CD14-positive monocyte (primary cell): Measurements from ENCODE around the gene GPR55. TPM values are rescaled to one million over a fixed set of nuclear protein-coding genes. Genes with fewer than 3 reads are reported as not detected.

Experiments
- DNase-seq, 3 donors: peaks; one replicate each; pipeline ENCODE4 v3.0.0-alpha.2; 2011 to 2022
- H2AFZ ChIP-seq: 2 replicates; pipeline ENCODE4 v1.6.0; 2012; ENCODE audit warnings: mild to moderate bottlenecking, low read depth, low read length, inconsistent platforms; ENCODE audit not compliant: insufficient read depth, poor library complexity, severe bottlenecking
- H3K27ac ChIP-seq, 2 donors: 1 replicate in 1 of 2; 2 replicates in 1 of 2; pipeline ENCODE4 v1.5.1; 2012 to 2013; ENCODE audit warnings: low read length in 2 of 2, control low read depth in 1 of 2, inconsistent platforms in 1 of 2, low read depth in 1 of 2, mild to moderate bottlenecking in 1 of 2
- H3K27me3 ChIP-seq, 2 donors: one replicate each; pipeline versions ENCODE4 v1.6.0 to v1.6.1; 2011 to 2013; ENCODE audit warnings: low read length in 2 of 2; ENCODE audit not compliant: control insufficient read depth in 2 of 2, insufficient read depth in 2 of 2
- H3K36me3 ChIP-seq, 2 donors: replicated peaks in 1 of 2; 1 replicate in 1 of 2; 2 replicates in 1 of 2; pipeline versions ENCODE4 v1.5.1 to v1.6.1; 2012 to 2013; ENCODE audit warnings: low read length in 2 of 2, control low read depth in 1 of 2, inconsistent platforms in 1 of 2, mild to moderate bottlenecking in 1 of 2; ENCODE audit not compliant: insufficient read depth in 2 of 2, control insufficient read depth in 1 of 2
- H3K4me1 ChIP-seq, 2 donors: 1 replicate in 1 of 2; 2 replicates in 1 of 2; pipeline versions ENCODE4 v1.5.1 to v1.6.1; 2012 to 2013; ENCODE audit warnings: low read length in 2 of 2, control low read depth in 1 of 2, inconsistent platforms in 1 of 2, mild to moderate bottlenecking in 1 of 2, moderate library complexity in 1 of 2; ENCODE audit not compliant: insufficient read depth in 2 of 2, control insufficient read depth in 1 of 2
- H3K4me2 ChIP-seq: replicated peaks from 2 replicates; pipeline ENCODE3; 2012; ENCODE audit warnings: low read length, moderate library complexity, mild to moderate bottlenecking; ENCODE audit not compliant: poor library complexity, severe bottlenecking; ENCODE audit errors: extremely low read depth
- H3K4me3 ChIP-seq, 3 experiments: fragments of 200-600 bp in 1 of 3; sonication (generic) in 1 of 3; replicated peaks in 1 of 3; 1 replicate in 2 of 3; 2 replicates in 1 of 3; pipeline ENCODE4 v1.5.1; 2011 to 2013; ENCODE audit warnings: low read length in 3 of 3, mild to moderate bottlenecking in 3 of 3, control low read depth in 2 of 3, low read depth in 2 of 3, inconsistent platforms in 1 of 3, moderate library complexity in 1 of 3
- H3K79me2 ChIP-seq: 2 replicates; pipeline ENCODE4 v1.6.0; 2012; ENCODE audit warnings: mild to moderate bottlenecking, control low read depth, inconsistent platforms, low read length, moderate library complexity; ENCODE audit not compliant: insufficient read depth
- H3K9ac ChIP-seq: 2 replicates; pipeline ENCODE4 v1.6.0; 2017; ENCODE audit warnings: low read length, mild to moderate bottlenecking; ENCODE audit not compliant: insufficient read depth, poor library complexity, severe bottlenecking
- H3K9me3 ChIP-seq, 2 donors: replicated peaks in 1 of 2; 1 replicate in 1 of 2; 2 replicates in 1 of 2; pipeline versions ENCODE4 v1.5.1 to v1.6.1; 2012 to 2013; ENCODE audit warnings: low read length in 2 of 2, control low read depth in 1 of 2; ENCODE audit not compliant: control insufficient read depth in 1 of 2, insufficient read depth in 1 of 2
- H4K20me1 ChIP-seq: 2 replicates; pipeline ENCODE4 v1.6.0; 2012; ENCODE audit warnings: mild to moderate bottlenecking, low read length, control low read depth, moderate library complexity; ENCODE audit not compliant: insufficient read depth
- H3K27ac Mint-ChIP-seq, 7 donors: one replicate each; pipeline ENCODE4 v1.8.0; 2020; ENCODE audit warnings: mild to moderate bottlenecking in 7 of 7, mixed read lengths in 7 of 7, moderate library complexity in 6 of 7, inconsistent platforms in 2 of 7
- H3K27me3 Mint-ChIP-seq, 3 donors: one replicate each; pipeline ENCODE4 v1.8.0; 2021 to 2022; ENCODE audit warnings: low read depth in 3 of 3, mild to moderate bottlenecking in 3 of 3, mixed read lengths in 3 of 3, moderate library complexity in 3 of 3, inconsistent platforms in 1 of 3
- H3K36me3 Mint-ChIP-seq, 2 donors: one replicate each; pipeline ENCODE4 v1.8.0; 2020; ENCODE audit warnings: mixed read lengths in 2 of 2, inconsistent platforms in 1 of 2, mild to moderate bottlenecking in 1 of 2
- H3K4me1 Mint-ChIP-seq: one replicate; pipeline ENCODE4 v1.8.0; 2020; ENCODE audit warnings: mild to moderate bottlenecking, mixed read lengths
- H3K4me3 Mint-ChIP-seq, 2 donors: one replicate each; pipeline ENCODE4 v1.8.0; 2020; ENCODE audit warnings: mild to moderate bottlenecking in 2 of 2, mixed read lengths in 2 of 2, moderate library complexity in 1 of 2
- H3K9me3 Mint-ChIP-seq, 7 donors: one replicate each; pipeline ENCODE4 v1.8.0; 2020 to 2022; ENCODE audit warnings: mixed read lengths in 7 of 7, mild to moderate bottlenecking in 6 of 7, moderate library complexity in 6 of 7, inconsistent platforms in 2 of 7
- WGBS: methylation state at CpG from one replicate; pipeline ENCODE4 v1.1.5; 2013; ENCODE audit warnings: missing lambda C conversion rate; ENCODE audit not compliant: insufficient coverage; 5-methylcytosine and 5-hydroxymethylcytosine counted together
- intact Hi-C, 2 donors: fragments of 100-400 bp; cut with micrococcal nuclease; formaldehyde crosslinking; loops; one replicate each; pipeline versions ENCODE4 v1.15.0 to v1.15.1; 2023
- polyA plus RNA-seq, 3 donors: library from polyadenylated mRNA; depleted of rRNA in 1 of 3; unstranded in 2 of 3; stranded (reverse) in 1 of 3; fragments of 300-500 nt in 2 of 3; fragments of >200 nt in 1 of 3; fragmentation: Illumina TruSeq in 2 of 3; gene quantifications; 1 replicate in 2 of 3; 2 replicates in 1 of 3; pipeline ENCODE4 v1.2.3, GENCODE V29; 2012 to 2021
- TF ChIP-seq, protein P1 (sequence below): fragments of 200-600 bp; IDR thresholded peaks from one replicate; pipeline ENCODE4 v1.8.0; 2022; ENCODE audit warnings: antibody characterized with exemption, mild to moderate bottlenecking

The GPR55 gene
- polyA plus RNA-seq, 3 donors: 0.11 to 0.12 TPM; not detected in 1

DNA sequence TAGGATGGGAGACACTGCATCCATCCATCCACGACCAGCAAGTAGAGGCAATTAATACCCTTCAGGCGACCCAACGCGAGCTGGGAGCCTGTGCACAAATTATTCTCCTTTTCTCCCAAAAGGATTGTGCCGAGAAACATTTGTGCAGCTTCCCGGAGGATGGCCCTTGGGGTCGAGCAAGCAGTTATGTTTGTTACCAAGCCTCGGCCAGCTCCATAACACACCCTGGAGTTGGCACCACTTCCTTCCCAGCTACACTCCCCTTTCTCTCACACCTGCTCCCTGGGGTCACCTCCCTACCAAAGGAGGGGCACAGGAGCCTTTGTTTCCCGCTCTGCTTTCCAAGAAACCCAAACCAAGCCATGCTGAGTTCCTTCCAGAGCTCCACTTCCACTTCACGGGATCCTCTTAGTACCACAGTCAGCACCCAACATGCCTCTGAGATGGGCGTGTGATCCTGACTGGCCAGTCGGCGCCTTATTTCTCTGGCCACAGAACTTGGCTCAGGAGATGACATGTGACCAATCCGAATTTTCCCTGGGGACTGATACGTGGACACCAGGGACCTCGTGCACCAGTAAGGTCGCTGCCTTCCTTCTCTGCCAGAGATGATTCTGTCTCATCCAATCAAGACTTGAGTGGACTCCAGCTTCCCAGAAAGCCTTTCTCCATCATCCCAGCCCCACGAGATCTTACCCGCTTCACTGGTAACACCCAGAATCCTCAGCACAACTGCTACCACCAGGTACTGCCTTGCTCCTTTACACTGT lies 28.5 kb downstream of the GPR55 start:
- peaks cover 23 to 26% of the 10 kb centered on the region in 2 donors for H3K4me1 ChIP-seq
- no peak overlapping the region for H3K27ac Mint-ChIP-seq
- no peaks in the 10 kb centered on the region for H3K36me3 Mint-ChIP-seq
- H3K9me3 Mint-ChIP-seq: peaks cover 3 to 7% (median 3%) of the 10 kb centered on the region in 7 donors
- H4K20me1 ChIP-seq: no peaks in the 10 kb centered on the region
- H3K9ac ChIP-seq: no peak overlapping the region
- H3K4me2 ChIP-seq: no peak overlapping the region
- H3K79me2 ChIP-seq: no peaks in the 10 kb centered on the region
- no peak overlapping the region for H3K4me3 ChIP-seq
- DNase-seq: no peak
- no peaks in the 10 kb centered on the region for H3K27me3 ChIP-seq
- H3K36me3 ChIP-seq: no peaks in the 10 kb centered on the region
- H3K4me1 Mint-ChIP-seq: peaks cover 28% of the 10 kb centered on the region
- H3K27ac ChIP-seq: no peak overlapping the region
- no peak overlapping the region for H3K4me3 Mint-ChIP-seq
- H2AFZ ChIP-seq: no peak overlapping the region
- WGBS: 94% methylated on average over 13 of the region's 19 CpGs
- H3K9me3 ChIP-seq: no peaks in the 10 kb centered on the region
- TF ChIP-seq, protein P1, sequence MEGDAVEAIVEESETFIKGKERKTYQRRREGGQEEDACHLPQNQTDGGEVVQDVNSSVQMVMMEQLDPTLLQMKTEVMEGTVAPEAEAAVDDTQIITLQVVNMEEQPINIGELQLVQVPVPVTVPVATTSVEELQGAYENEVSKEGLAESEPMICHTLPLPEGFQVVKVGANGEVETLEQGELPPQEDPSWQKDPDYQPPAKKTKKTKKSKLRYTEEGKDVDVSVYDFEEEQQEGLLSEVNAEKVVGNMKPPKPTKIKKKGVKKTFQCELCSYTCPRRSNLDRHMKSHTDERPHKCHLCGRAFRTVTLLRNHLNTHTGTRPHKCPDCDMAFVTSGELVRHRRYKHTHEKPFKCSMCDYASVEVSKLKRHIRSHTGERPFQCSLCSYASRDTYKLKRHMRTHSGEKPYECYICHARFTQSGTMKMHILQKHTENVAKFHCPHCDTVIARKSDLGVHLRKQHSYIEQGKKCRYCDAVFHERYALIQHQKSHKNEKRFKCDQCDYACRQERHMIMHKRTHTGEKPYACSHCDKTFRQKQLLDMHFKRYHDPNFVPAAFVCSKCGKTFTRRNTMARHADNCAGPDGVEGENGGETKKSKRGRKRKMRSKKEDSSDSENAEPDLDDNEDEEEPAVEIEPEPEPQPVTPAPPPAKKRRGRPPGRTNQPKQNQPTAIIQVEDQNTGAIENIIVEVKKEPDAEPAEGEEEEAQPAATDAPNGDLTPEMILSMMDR: no peak
- intact Hi-C loops: no loop called here
- peaks cover 2 to 6% (median 3%) of the 10 kb centered on the region in 3 donors for H3K27me3 Mint-ChIP-seq

DNA sequence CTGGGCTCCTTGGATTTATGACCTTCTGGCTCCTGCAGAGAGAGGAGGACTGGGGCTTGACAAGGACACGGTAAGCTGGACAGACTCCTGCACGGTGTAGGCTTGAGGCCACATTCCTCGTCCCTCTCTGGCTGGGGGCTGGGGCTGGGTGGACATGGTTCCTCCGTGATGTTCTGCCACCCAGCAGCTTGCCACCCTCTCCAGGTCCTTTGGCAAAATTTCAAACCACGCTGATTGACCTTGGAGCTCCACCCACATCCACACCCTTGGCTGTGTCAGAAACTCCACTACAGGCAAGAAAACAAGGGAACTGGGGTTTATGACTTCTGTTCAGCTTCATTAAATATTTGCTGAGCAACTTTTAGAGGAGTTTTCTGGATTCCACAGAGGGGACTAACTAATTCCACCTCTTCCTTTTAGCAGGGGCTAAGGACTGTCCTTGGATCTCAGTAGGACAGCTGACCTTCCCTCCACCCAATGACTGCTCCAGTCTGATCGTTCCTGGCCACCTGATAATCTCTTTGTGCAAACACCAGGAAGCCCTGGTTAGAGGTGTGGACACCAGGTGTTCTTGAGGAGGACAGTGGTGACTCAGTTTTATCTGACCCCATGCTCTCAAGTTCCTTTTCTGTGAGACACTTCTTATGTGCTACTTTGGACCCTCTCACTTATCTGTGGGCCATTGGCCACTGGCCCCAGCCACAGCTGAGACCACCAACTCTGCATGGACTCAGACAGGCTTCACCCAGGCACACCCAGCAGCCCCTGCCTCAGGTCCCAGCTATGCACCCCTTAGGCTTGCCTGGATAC lies 29.3 kb downstream of the GPR55 start:
- H3K27ac Mint-ChIP-seq: no peak overlapping the region

More for the DNA sequence above, 29.3 kb downstream of the GPR55 start:
- no peaks in the 10 kb centered on the region for H3K79me2 ChIP-seq
- no peaks in the 10 kb centered on the region for H3K36me3 ChIP-seq
- H3K27me3 ChIP-seq: no peaks in the 10 kb centered on the region
- DNase-seq: no peak
- TF ChIP-seq, protein P1: no peak
- intact Hi-C loops: no loop called here
- WGBS: 75% methylated on average over 4 of the region's 6 CpGs
- no peaks in the 10 kb centered on the region for H3K36me3 Mint-ChIP-seq
- no peaks in the 10 kb centered on the region for H3K9me3 ChIP-seq
- no peak overlapping the region for H3K4me3 ChIP-seq
- peaks cover 3 to 7% (median 3%) of the 10 kb centered on the region in 7 donors for H3K9me3 Mint-ChIP-seq
- H3K27me3 Mint-ChIP-seq: peaks cover 0 to 3% (median 2%) of the 10 kb centered on the region in 3 donors
- H3K4me1 ChIP-seq: peaks cover 23 to 26% of the 10 kb centered on the region in 2 donors
- peaks cover 31% of the 10 kb centered on the region for H3K4me1 Mint-ChIP-seq
- no peak overlapping the region for H3K9ac ChIP-seq
- no peak overlapping the region for H3K4me2 ChIP-seq
- H3K27ac ChIP-seq: no peak overlapping the region
- H2AFZ ChIP-seq: peak overlapping the region; percentile 15
- H3K4me3 Mint-ChIP-seq: no peak overlapping the region
- H4K20me1 ChIP-seq: no peaks in the 10 kb centered on the region
